ENCODE results near the gene ZNF865.
A peak's percentile ranks its signal among the peaks of the same experiment; 100 is the strongest.
"Not testable (repeated sequence)": the region's sequence is repeated elsewhere in the genome, so short reads cannot be mapped to it uniquely, and the experiment has no call there.

ZNF865 gene

DNA sequence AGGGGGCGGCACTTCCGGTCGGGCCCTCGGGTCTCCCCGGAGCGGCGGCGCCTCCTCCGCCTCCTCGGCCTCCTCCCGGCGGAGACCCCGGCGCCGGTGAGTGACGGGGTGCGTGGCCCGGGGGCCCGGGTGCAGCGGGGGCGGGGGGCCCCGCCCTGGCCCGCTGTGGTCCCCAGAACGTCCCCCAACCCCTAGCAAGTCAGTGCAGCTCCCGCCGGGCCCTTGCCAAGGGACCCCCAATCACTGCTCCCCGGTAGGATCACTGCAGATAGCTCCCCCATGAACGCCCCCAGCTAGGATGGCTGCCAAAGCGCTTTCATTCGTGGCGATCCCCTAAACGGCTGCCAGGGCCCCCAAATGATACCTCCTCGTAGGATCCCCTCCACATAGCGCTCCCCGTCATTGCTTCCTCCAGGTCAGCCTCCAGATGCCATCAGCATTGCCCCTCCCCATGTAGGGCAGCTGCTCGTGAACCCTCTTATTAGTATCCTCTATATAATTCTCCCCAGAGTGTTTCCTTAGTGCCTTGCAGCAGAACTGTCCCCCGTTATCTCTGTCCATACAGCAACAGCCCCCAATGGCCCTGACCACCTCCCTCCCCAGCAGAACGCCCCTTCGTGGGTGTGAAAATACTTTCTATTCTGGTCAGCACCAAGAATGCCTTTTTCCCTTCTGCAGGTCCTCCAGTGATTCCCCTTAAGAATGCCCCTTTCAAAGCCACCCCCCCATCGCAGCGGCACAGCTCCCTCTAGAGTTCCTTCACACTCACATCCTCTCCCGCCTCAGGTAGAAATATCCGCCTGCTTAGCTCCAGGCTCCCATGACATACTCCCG is at the start of gene ZNF865:
TSS of gene ZNF865 (plus strand) at position 11 of the 834 bp plus-strand sequence. CDS start 7,972 bp downstream, outside the sequence.
- peak; percentile 88 for DNase-seq

- peak; percentile 18 for DNase-seq
Measured at GRCh38 chr19:55559684-55560083, 45.8 kb upstream of the ZNF865 start.

DNA sequence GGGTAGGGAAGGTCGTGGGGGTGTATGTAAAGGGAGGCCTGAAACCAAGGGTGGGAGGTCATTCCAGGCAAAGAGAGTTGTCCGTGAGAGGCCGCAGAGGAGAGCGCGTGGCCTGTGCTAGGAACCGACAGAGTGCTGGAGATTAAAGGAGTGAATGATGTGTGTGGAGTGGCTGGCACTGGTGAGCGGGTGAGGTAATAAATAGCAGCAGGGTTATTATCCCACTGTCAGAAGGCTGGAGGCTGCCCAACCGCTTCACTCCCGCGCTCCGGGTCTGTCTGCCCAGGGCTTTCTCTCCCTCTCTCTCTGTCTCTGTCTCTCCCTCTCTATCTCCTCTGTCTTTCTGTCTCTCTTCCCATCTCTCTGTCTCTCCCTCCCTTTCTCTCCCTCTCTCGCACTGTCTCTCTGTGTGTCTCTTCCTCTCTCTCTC is 42.2 kb upstream of the ZNF865 start:
- peak; percentile 53 for DNase-seq

GRCh38 chr19:55566823-55567222 is 38.6 kb upstream of the ZNF865 start:
- DNase-seq, result no peak

DNA sequence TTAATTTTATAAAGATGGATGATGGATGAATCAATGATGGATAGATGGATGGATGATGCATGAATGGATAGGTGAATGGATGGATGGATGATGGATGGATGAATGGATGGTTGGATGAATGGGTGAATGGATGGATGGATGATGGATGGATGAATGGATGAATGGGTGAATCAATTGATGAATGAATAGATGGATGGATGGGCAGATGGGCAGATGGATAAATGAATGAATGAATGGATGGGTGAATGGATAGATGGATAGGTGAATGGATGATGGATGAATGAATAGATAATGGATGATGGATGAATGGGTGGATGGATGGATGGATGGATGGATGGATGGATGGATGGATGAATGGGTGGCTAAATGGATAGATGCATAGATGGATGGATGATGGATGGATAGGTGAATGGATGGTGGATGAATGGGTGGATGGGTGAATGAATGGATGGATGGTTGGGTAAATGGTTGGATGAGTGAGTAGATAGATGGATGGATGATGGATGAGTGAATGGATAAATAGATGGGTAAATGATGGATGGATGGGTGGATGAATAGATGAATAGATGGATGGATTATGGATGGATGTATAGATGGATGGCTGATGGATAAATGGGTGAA is 37.6 kb upstream of the ZNF865 start:
- DNase-seq, result no peak

- DNase-seq, result not testable (repeated sequence)
Measured at GRCh38 chr19:55569477-55569876, 36.0 kb upstream of the ZNF865 start.

GRCh38 chr19:55573929-55574328 is 31.5 kb upstream of the ZNF865 start:
- not testable (repeated sequence) for DNase-seq

GRCh38 chr19:55576746-55577145 is 28.7 kb upstream of the ZNF865 start:
- DNase-seq, result no peak

DNA sequence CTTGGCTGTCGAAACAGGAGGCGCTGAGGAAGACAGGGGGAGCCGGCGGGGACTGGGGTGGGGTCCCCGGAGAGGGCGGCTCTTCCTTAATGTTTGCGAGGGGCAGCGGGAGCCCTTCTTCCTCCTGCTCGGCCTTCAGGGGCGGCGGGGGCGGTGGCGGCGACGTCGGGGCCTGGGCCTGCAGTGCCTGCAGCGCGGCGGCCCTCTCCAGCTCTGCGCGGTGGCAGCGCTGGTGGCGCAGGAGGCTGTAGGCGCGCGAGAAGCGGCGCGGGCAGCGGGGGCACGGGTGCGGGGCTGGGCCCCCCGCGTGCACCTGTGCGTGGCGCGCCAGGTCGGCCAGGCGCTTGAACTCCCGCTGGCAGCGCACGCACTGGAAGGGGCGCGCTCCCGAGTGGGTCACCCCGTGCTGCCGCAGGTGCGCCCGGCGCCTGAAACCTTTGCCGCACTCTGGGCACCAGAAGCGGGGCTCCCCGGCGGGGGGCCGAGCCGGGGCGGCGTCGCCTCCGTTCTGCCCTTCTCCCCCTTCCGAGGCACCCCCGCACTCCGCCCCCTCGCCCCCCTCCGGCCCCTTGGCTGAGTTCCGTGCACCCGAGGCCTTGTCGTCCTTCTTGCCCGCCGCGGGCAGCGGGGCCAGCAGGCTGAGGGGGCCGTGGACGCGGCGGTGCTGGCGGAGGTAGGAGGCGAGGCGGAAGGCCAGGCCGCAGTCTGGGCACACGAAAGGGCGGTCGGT is 27.3 kb upstream of the ZNF865 start:
- no peak for DNase-seq

DNA sequence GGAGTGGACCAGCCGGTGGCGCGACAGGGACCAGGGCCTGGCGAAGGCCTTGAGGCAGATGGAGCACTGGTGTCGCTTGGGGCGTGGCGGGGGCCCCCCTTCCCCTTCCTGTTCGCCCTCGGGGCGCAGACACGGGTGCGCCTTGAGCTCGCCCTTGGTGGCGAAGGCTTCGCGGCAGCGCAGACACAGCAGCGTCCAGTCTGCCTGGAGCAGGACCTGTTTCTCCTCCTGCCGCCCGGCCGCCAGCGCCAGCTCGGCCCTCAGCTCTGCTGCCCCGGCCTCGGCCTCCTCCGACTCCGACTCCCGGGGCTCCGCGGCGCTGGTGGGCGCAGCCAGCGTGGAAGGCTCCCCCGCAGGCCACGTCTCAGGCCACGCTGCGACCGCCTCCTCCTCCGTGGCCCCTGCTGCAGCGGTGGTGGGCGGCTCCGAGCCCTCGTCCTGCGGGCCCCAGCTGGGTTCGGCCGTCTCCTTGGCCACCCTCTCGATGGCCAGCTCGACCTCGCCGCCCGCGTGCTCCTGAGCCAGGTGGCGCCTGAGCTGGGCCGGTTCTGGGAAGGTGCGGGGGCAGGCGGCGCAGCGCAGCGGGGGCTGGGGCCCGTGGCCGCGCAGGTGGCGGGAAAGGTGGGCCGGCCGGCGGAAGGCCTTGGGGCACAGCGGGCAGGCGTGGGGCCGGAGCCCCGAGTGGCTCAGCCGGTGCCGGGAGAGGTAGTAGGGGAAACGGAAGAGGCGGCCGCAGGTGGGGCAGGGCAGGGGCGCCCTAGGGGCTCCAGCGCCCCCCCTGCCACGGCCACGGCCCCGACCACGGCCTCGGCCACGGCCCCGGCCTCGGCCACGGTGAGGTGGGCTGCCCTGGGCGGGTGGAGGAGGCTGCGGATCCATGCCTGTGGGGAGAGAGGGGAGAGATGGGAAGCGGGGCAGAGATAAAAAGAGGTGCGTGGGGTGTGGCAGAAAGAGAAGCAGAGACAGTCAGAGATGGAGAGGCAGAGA is 26.4 kb upstream of the ZNF865 start:
- no peak for DNase-seq

GRCh38 chr19:55579766-55580621 is 25.5 kb upstream of the ZNF865 start:
- peak; percentile 65 for DNase-seq

GRCh38 chr19:55580628-55581144 is 24.8 kb upstream of the ZNF865 start, which contains the start of gene ZNF579:
TSS of gene ZNF579 (minus strand) at chr19:55580848. CDS start at chr19:55579639, 1,209 bp downstream.
- peak; percentile 97 for DNase-seq

GRCh38 chr19:55581145-55581822 is 24.2 kb upstream of the ZNF865 start:
- peak; percentile 66 for DNase-seq

DNA sequence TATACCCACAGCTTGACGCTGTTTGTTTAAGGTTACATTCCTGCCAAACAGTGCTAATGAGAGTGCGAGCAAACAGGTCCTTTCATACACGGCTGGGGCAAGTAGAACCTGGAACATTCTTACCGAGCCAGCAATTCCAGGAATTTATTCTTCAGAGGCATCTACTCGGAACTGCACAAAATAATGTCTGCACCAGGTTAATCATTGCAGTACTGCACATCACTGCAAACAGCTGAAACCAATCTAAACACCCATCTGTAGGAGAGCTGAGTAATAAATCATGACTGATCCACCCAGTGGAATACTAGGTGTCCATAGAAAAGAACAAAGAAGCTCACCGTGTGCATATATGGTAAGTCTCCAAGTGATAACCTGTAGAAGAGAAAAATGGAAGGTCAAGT is 23.6 kb upstream of the ZNF865 start:
- peak; percentile 66 for DNase-seq

- DNase-seq, result not testable (repeated sequence)
Measured at GRCh38 chr19:55582284-55582683, 23.2 kb upstream of the ZNF865 start.

- DNase-seq, result not testable (repeated sequence)
Measured at GRCh38 chr19:55583897-55584296, 21.6 kb upstream of the ZNF865 start.

DNA sequence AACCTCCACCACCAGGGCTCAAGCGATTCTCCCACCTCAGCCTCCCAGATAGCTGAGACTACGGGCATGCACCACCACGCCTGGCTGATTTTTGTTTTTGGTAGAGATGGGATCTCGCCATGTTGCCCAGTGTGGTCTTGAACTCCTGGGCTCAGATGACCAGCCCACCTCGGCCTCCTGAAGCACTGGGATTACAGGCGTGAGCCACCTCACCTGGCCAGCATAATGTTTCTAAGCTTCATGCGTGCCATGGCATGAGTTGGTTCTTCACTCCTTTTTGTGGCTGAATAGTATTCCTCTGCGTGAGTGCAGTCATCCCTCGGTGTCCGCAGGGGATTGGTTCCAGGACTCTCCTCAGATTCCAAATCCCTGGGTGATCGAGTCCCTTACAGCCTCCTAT is 20.6 kb upstream of the ZNF865 start:
- no peak for DNase-seq

- DNase-seq, result peak; percentile 95
Measured at GRCh38 chr19:55585658-55586339, 19.6 kb upstream of the ZNF865 start.

GRCh38 chr19:55586976-55587668 is 18.3 kb upstream of the ZNF865 start:
- DNase-seq, result peak; percentile 99

Data from NCI-H69 (cell line).